Activated gamma-delta T cell treated with anti-CD3 and anti-CD28 coated beads, Interleukin-2, amount 50 U/mL, for 16 hours (primary cell): ENCODE measurements around the gene C11orf87.

Source experiments
- DNase-seq: peaks from one replicate; pipeline ENCODE4 v3.0.0-alpha.2; 2020; ENCODE audit warnings: low read depth

Gene C11orf87

DNA sequence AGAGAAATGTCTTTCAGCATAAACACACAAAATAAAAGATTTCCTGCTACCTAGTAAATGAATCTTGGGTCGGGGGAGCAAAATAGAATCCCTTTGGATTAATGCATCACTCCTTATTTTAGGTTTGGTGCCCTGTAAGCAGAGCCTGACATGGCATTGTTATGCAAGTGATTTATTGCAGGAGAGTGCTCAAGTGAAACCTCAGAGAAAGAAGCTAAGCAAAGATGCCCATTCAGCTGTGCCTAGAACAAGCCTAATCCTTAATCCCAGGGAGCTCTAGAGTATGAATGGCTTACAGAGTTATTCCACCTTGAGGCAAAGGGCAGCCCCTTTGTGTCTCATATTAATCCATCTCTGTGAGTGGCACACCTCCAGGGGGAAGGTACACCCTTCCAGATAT is 21.1 kb downstream of the C11orf87 start:
- DNase-seq: no peak

DNA sequence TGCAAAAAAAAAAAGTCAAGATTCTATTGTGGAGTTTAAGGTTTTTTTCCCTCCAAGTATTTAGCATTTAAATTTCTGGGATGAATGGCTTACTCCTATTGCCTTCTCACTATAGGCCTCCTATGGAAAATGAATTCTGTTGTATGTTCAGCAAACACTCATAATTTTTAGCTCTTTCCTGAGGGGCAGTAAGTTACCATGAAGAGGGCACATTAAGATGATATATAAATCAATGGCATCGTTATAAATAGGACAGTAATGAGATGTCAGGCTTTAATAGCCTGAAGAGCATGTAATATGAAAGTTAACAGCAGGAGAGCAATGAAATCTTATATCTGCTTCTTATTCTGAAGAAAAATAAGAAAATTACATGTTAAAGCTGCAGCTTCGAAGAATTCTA is 32.9 kb downstream of the C11orf87 start:
- DNase-seq: no peak
